ENCODE results near the gene ZSWIM9.
A peak's percentile ranks its signal among the peaks of the same experiment; 100 is the strongest.

The ZSWIM9 gene

DNA sequence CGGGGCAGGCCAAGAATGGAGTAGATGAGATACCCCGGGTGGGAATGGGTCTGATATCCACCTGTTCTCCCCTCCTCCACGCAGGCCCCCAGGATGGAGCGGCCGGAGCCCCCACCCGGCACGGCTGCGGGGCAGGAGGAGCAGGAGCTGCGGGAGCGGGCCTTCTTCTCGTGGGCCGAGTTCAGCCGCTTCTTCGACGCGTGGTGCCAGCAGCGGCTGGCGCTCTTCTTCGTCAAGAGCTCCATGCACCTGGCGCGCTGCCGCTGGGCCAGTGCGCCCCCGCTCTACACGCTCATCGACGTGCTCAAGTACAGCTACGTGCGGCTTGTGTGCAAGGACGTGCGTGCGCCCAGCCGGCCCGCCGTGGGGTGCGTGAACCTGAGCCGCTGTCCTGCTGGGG, 1.2 kb downstream of the ZSWIM9 start:
- TF ChIP-seq CTCF (IDR thresholded peaks at IDR 0.05; ENCODE audit: low read depth, low read length) (no peak), EZH2phosphoT487 (IDR thresholded peaks at IDR 0.05; ENCODE audit: low read depth) (no peak)
- Histone ChIP-seq H4K20me1 (ENCODE audit: insufficient read depth, low read length) (peaks cover 18% of the 10 kb centered on the region), H3K36me3 (replicated peaks; ENCODE audit: low read depth, low read length) (peaks cover 17% of the 10 kb centered on the region), H3K27me3 (ENCODE audit: low read depth, low read length) (no peaks in the 10 kb centered on the region), H3K9me3 (ENCODE audit: insufficient read depth, low read length) (no peaks in the 10 kb centered on the region), H3K79me2 (ENCODE audit: low read length) (peaks cover 36% of the 10 kb centered on the region), H3K4me3 (ENCODE audit: low read length) (peak overlapping the region; percentile 94; the same call in 1 of the 2 replicates), H3K4me1 (ENCODE audit: low read length) (peaks cover 13% of the 10 kb centered on the region), H3K4me2 (ENCODE audit: low read length) (peak overlapping the region; percentile 98), H2AFZ (ENCODE audit: low read depth, low read length) (no peak overlapping the region), H3K9ac (ENCODE audit: low read length) (no peak overlapping the region), H3K27ac (ENCODE audit: low read length) (no peak overlapping the region)

GRCh38 chr19:48174445-48175030, 4.1 kb downstream of the ZSWIM9 start:
- H3K27me3 ChIP-seq (ENCODE audit: low read depth, low read length) = no peaks in the 10 kb centered on the region
- no peaks in the 10 kb centered on the region for H3K9me3 ChIP-seq (ENCODE audit: insufficient read depth, low read length)
- no peak overlapping the region for H3K4me2 ChIP-seq (ENCODE audit: low read length)
- H3K79me2 ChIP-seq (ENCODE audit: low read length) = peaks cover 11% of the 10 kb centered on the region
- TF ChIP-seq CTCF (IDR thresholded peaks at IDR 0.05; ENCODE audit: low read depth, low read length) (no peak), EZH2phosphoT487 (IDR thresholded peaks at IDR 0.05; ENCODE audit: low read depth) (no peak)
- H2AFZ ChIP-seq (ENCODE audit: low read depth, low read length) = no peak overlapping the region
- no peak overlapping the region for H3K9ac ChIP-seq (ENCODE audit: low read length)
- peaks cover 20% of the 10 kb centered on the region for H3K36me3 ChIP-seq (replicated peaks; ENCODE audit: low read depth, low read length)
- peaks cover 6% of the 10 kb centered on the region for H3K4me1 ChIP-seq (ENCODE audit: low read length)
- H3K27ac ChIP-seq (ENCODE audit: low read length) = no peak overlapping the region
- H3K4me3 ChIP-seq (ENCODE audit: low read length) = no peak overlapping the region
- no peaks in the 10 kb centered on the region for H4K20me1 ChIP-seq (ENCODE audit: insufficient read depth, low read length)

DNA sequence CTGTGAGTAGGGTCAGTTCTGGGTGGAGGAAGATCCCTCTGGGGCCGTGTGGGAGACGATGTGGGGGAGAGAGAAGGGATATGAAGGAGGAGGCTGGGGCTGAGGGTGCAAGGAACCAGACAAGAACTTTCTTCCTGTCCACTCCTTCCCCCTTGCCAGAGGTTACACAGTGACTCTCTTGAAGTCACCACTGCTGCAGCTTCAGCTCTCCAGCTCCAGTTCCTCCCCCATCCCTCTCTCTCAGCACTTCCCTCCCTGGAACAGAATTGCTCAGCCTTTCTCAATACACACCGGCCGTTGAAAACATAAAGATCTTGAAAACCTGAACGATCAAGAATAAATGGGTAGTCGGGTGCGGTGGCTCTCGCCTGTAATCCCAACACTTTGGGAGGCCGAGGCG, 5.1 kb downstream of the ZSWIM9 start:
- H3K9ac ChIP-seq (ENCODE audit: low read length) = no peak overlapping the region
- peaks cover 6% of the 10 kb centered on the region for H3K4me1 ChIP-seq (ENCODE audit: low read length)
- no peak overlapping the region for H3K4me2 ChIP-seq (ENCODE audit: low read length)
- H2AFZ ChIP-seq (ENCODE audit: low read depth, low read length) = no peak overlapping the region
- H3K79me2 ChIP-seq (ENCODE audit: low read length) = peaks cover 11% of the 10 kb centered on the region
- TF ChIP-seq CTCF (IDR thresholded peaks at IDR 0.05; ENCODE audit: low read depth, low read length) (no peak), EZH2phosphoT487 (IDR thresholded peaks at IDR 0.05; ENCODE audit: low read depth) (no peak)
- no peaks in the 10 kb centered on the region for H4K20me1 ChIP-seq (ENCODE audit: insufficient read depth, low read length)
- no peak overlapping the region for H3K27ac ChIP-seq (ENCODE audit: low read length)
- peaks cover 27% of the 10 kb centered on the region for H3K36me3 ChIP-seq (replicated peaks; ENCODE audit: low read depth, low read length)
- H3K9me3 ChIP-seq (ENCODE audit: insufficient read depth, low read length) = no peaks in the 10 kb centered on the region
- H3K4me3 ChIP-seq (ENCODE audit: low read length) = no peak overlapping the region
- H3K27me3 ChIP-seq (ENCODE audit: low read depth, low read length) = no peaks in the 10 kb centered on the region

- Histone ChIP-seq H3K4me2 (ENCODE audit: low read length) (no peak overlapping the region), H3K27me3 (ENCODE audit: low read depth, low read length) (no peaks in the 10 kb centered on the region), H3K4me1 (ENCODE audit: low read length) (peaks cover 4% of the 10 kb centered on the region), H3K36me3 (replicated peaks; ENCODE audit: low read depth, low read length) (peaks cover 31% of the 10 kb centered on the region), H3K79me2 (ENCODE audit: low read length) (peaks cover 6% of the 10 kb centered on the region), H3K4me3 (ENCODE audit: low read length) (no peak overlapping the region), H3K9ac (ENCODE audit: low read length) (no peak overlapping the region), H3K9me3 (ENCODE audit: insufficient read depth, low read length) (peaks cover 3% of the 10 kb centered on the region), H3K27ac (ENCODE audit: low read length) (no peak overlapping the region), H2AFZ (ENCODE audit: low read depth, low read length) (no peak overlapping the region), H4K20me1 (ENCODE audit: insufficient read depth, low read length) (no peaks in the 10 kb centered on the region)
- TF ChIP-seq EZH2phosphoT487 (IDR thresholded peaks at IDR 0.05; ENCODE audit: low read depth) (no peak), CTCF (IDR thresholded peaks at IDR 0.05; ENCODE audit: low read depth, low read length) (no peak)
Measured at GRCh38 chr19:48176226-48176625, 5.7 kb downstream of the ZSWIM9 start.
